ENCODE data around the gene CRKL. TPM values are rescaled to one million over a fixed set of nuclear protein-coding genes. Genes with fewer than 3 reads are reported as not detected.

The CRKL gene
- total RNA-seq, 1 donor from 2014 or later, result 53.6 TPM

DNA sequence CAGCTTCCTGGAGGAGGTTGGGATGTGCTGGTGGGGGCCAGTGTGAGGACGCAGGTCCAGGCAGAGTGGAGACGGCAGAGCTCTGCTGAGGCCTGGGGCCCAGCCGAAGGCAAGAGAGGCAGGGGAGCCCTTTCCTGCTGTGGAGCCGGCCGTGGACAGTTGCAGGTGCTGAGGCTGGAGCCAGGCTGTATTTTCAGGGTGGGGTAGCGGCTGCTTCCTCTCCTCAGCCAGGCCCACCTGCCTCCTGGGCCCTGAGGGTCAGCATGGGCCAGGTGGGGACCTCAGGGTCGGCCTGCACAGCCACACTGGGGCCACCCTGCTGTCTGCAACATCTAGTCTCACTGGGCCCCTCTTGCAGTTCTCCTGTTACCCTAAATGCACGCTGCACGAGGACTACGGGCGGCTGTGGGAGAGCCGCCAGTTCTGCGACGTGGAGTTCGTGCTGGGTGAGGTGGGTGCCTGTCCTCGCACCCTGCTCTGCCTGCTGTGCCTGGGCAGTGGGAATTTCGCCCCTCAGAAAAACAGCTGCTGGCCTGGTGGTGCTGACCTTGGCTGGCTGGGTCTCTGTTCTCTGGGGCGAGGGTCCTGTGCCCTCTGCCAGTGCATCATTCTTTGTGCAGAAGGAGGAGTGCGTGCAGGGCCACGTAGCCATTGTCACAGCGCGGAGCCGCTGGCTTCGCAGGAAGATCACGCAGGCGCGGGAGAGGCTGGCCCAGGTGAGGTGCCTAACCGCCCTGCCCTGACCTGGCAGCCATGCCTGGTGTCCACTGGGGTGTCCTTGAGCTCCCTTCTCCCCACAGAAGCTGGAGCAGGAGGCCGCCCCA lies 76.3 kb downstream of the CRKL start:
- no peak overlapping the region for H3K4me3 ChIP-seq (ENCODE audit: low read depth, low read length)
- TF ChIP-seq, protein P1, sequence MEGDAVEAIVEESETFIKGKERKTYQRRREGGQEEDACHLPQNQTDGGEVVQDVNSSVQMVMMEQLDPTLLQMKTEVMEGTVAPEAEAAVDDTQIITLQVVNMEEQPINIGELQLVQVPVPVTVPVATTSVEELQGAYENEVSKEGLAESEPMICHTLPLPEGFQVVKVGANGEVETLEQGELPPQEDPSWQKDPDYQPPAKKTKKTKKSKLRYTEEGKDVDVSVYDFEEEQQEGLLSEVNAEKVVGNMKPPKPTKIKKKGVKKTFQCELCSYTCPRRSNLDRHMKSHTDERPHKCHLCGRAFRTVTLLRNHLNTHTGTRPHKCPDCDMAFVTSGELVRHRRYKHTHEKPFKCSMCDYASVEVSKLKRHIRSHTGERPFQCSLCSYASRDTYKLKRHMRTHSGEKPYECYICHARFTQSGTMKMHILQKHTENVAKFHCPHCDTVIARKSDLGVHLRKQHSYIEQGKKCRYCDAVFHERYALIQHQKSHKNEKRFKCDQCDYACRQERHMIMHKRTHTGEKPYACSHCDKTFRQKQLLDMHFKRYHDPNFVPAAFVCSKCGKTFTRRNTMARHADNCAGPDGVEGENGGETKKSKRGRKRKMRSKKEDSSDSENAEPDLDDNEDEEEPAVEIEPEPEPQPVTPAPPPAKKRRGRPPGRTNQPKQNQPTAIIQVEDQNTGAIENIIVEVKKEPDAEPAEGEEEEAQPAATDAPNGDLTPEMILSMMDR (conservative IDR thresholded peaks at IDR 0.05; ENCODE audit: low read depth, low read length), result no peak
- DNase-seq (ENCODE audit: low read depth), result no peak

DNA sequence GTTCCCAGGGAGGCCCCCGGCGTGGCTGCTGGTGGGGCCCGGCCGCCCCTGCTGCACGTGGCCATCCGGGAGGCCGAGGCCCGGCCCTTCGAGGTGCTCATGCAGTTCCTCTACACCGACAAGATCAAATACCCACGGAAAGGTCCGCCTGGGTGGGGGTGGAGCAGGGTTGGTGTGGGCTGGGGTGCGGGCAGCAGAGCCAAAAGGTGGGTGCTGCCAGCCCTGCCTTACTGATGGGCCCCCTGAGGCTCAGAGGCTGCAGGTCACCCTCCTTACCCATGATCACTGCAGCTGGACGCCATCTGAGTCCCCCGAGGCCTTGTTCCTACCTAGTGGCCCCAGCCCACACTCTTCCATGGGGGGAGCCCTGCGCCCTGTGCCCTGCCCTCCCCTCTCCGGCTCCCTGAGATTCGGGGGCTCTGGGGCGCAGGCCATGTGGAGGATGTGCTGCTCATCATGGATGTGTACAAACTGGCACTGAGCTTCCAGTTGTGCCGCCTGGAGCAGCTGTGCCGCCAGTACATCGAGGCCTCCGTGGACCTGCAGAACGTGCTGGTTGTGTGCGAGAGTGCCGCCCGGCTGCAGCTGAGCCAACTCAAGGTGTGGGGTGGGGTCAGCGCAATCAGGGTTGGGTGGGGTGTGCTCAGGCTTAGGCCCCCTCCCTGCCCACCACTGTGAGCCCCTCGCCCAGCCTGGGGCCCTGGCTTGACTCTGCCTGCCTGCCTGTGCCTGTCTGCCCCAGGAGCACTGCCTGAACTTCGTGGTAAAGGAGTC lies 77.1 kb downstream of the CRKL start:
- DNase-seq (ENCODE audit: low read depth), result no peak
- TF ChIP-seq, protein P1 (conservative IDR thresholded peaks at IDR 0.05; ENCODE audit: low read depth, low read length), result no peak
- H3K4me3 ChIP-seq (ENCODE audit: low read depth, low read length), result no peak overlapping the region

DNA sequence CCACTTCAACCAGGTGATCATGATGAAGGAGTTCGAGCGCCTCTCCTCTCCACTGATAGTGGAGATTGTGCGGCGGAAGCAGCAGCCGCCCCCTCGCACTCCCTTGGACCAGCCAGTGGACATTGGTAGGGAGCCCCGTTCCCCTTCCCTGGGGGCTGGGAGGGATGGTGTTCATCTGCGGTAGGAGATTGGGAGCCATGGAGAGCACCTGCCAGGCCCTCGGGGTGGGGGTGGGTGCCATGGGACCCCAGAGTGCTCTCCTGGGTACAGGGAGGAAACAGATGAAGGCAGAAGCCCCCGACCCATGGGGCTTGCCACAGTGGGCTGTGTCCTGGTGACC lies 77.7 kb downstream of the CRKL start:
- DNase-seq (ENCODE audit: low read depth), result no peak
- no peak overlapping the region for H3K4me3 ChIP-seq (ENCODE audit: low read depth, low read length)
- TF ChIP-seq, protein P1 (conservative IDR thresholded peaks at IDR 0.05; ENCODE audit: low read depth, low read length), result no peak

DNA sequence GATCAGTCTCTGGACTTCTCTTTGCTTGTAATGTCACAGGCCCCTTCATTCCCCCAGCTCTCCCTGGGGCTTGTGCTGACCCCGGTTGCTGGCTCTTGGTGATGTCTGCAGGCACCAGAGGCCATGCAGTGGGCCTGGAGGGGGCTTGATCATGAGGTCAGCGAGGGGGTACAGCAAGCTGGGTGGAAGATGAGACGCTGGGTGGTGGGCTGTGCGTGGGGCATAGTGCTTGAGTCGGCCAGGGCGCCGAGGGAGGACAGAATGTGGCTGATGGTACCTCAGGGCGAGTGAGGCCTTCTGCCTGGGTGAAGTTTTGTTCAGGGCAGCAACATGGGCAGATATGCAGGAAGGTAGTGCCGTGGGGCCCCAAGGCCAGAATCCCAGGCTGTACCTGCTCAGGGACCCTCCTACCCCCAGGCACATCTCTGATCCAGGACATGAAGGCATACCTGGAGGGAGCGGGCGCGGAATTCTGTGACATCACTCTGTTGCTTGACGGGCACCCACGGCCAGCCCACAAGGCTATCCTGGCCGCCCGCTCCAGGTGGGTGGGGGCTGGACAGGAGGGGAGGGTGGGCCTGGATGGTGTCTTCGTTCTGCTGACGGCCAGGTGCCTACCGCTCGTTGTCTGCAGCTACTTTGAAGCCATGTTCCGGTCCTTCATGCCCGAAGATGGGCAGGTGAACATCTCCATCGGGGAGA lies 78.3 kb downstream of the CRKL start:
- H3K4me3 ChIP-seq (ENCODE audit: low read depth, low read length), result no peak overlapping the region
- TF ChIP-seq, protein P1 (conservative IDR thresholded peaks at IDR 0.05; ENCODE audit: low read depth, low read length), result no peak
- DNase-seq (ENCODE audit: low read depth), result no peak

DNA sequence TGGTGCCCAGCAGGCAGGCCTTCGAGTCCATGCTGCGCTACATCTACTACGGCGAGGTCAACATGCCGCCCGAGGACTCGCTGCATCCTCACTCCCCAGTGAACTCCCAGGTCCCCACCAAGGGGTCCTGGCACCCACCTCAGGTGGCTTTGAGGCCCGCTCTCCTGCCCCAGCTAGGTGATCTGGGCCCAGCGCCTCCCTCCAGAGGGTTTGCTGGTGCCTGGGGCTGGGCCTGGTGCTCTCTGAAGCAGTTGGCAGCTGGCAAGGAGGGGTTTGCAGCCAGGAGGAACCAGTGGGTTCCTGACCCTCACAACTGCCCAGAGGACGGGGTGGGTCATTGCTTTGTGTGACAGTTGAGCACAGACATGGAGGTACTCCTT lies 78.8 kb downstream of the CRKL start:
- no peak overlapping the region for H3K4me3 ChIP-seq (ENCODE audit: low read depth, low read length)
- no peak for DNase-seq (ENCODE audit: low read depth)
- TF ChIP-seq, protein P1 (conservative IDR thresholded peaks at IDR 0.05; ENCODE audit: low read depth, low read length), result no peak

DNA sequence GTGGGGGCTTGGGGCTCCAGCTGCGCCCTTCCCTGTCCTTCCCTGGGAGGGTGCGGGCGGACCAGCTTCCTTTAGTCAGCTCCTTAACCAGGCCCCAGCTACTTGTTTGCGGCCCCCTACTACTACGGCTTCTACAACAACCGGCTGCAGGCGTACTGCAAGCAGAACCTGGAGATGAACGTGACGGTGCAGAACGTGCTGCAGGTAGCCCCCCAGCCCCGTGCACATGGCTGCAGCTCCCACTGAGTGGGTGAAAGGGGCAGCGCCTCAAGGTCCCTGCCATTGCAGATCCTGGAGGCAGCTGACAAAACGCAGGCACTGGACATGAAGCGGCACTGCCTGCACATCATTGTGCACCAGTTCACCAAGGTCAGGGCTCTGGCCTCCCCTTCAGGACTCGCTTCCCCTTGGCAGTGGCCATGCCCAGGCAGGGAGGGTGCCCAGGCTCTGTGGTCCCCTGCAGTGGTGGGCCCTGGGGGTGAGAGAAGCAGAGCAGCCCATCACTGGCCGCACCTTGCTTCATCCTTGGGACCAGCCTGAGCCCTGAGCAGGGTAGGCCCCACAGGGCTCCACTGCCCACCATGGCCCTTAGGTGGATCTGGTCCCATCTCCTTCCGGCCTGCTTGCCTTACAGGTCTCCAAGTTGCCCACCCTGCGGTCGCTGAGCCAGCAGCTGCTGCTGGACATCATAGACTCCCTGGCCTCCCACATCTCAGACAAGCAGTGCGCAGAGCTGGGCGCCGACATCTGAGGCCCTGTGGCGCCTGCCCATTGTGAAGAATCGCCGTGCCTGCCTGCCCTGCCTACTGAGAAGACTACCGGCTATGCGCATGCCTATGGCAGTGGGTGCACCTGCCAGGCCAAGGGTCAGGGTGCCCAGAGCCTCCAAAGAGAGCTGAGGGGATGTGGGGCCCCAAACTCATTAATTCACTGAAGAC lies 79.7 kb downstream of the CRKL start:
- no peak for DNase-seq (ENCODE audit: low read depth)
- TF ChIP-seq, protein P1 (conservative IDR thresholded peaks at IDR 0.05; ENCODE audit: low read depth, low read length), result no peak
- no peak overlapping the region for H3K4me3 ChIP-seq (ENCODE audit: low read depth, low read length)

Measured in epithelial cell of proximal tubule (primary cell).